Measurements from ENCODE around the gene CEBPG.

GRCh38 chr19:33407140-33407551, 33.6 kb downstream of the CEBPG start:
- TF ChIP-seq CTCF (conservative IDR thresholded peaks at IDR 0.05) = peak; percentile 40; the same call in 1 of the 2 replicates
- TF ChIP-seq EZH2 (IDR thresholded peaks at IDR 0.05; ENCODE audit: low read depth) = no peak
